GM19240 (cell line): Measurements from ENCODE around the gene VAMP8.
"Not testable (repeated sequence)": the region's sequence is repeated elsewhere in the genome, so short reads cannot be mapped to it uniquely, and the experiment has no call there.

Experiments used
- DNase-seq: peaks from one replicate; pipeline ENCODE4 v3.0.0; 2011; ENCODE audit warnings: low spot score; ENCODE audit not compliant: insufficient read length

Gene VAMP8

GRCh38 chr2:85615413-85615728 is 38.0 kb downstream of the VAMP8 start:
- DNase-seq, result no peak

GRCh38 chr2:85617723-85618122 is 40.3 kb downstream of the VAMP8 start:
- not testable (repeated sequence) for DNase-seq

GRCh38 chr2:85619617-85620016 is 42.2 kb downstream of the VAMP8 start:
- no peak for DNase-seq

GRCh38 chr2:85621338-85621737 is 44.0 kb downstream of the VAMP8 start:
- no peak for DNase-seq

- DNase-seq, result no peak
Measured at GRCh38 chr2:85623991-85624390, 46.6 kb downstream of the VAMP8 start.

GRCh38 chr2:85628658-85629057 is 51.3 kb downstream of the VAMP8 start:
- no peak for DNase-seq

- DNase-seq, result no peak
Measured at GRCh38 chr2:85631316-85631715, 53.9 kb downstream of the VAMP8 start.
